Head of caudate nucleus (tissue), 42 donors: ENCODE data around the gene PHYH.
"Not testable (repeated sequence)": the region's sequence is repeated elsewhere in the genome, so short reads cannot be mapped to it uniquely, and the experiment has no call there.

Experiments
- DNase-seq, 42 donors: peaks; one replicate each; pipeline versions ENCODE4 v3.0.0 to v3.0.0-alpha.2; 2020 to 2021; ENCODE audit warnings: mixed read lengths in 7 of 42
- intact Hi-C: fragments of 100-400 bp; cut with DNase I; formaldehyde crosslinking; loops from one replicate; pipeline ENCODE4 v1.15.0; 2022

PHYH gene

DNA sequence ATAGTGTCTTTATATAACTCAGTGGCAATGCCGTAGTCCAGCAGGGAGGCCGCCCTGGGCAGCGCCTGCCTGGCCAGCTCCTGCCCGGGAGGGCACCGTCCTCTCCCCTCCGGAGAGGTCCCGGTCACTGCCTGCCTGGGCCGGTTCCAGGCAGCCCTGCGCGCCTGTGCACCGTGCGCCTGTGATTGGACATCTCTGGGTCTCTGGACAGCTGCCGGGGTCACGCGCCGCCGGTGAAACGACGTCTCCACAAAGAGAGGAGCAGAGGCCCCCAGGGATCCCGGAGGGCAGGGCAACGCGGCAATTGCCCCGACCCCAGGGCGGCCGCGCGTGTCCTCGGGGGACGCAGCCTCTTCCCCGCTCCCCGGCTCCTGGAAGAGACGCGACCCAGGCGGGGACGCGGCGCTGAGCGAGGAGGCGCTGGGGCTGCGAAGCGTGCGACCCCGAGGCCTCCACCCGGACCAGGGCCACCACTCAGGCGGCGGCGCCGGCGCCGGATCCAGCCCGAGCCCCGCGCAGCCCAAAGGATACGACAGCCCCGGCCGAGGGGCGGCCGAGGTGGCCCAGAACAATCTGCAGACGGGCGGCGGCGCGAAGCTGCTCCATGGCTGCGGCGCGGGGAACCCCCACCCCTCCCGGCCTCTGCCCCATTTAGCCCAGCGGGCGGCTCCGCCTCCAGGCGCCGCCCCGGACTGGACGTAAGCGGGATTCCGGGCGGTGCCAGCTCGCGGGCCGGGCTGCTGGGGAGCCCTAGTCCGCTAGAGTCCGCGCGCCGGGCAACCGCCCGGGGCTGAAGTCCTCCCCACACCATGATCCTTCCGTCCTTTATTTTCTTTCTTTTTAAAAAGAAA lies at the start of gene PHYH:
Gene PHYH, minus strand, starts transcription at position 628 of the 851 bp plus-strand sequence. Its CDS starts 22 bp downstream, at position 606.
- intact Hi-C loops, result loop anchor here (5.0 kb wide), 2 partner anchors 48 to 137 kb away; partner anchors contain the start of genes MCM10 and SEPHS1
- DNase-seq, result peak; percentile 67 to 96 (median 91)

DNA sequence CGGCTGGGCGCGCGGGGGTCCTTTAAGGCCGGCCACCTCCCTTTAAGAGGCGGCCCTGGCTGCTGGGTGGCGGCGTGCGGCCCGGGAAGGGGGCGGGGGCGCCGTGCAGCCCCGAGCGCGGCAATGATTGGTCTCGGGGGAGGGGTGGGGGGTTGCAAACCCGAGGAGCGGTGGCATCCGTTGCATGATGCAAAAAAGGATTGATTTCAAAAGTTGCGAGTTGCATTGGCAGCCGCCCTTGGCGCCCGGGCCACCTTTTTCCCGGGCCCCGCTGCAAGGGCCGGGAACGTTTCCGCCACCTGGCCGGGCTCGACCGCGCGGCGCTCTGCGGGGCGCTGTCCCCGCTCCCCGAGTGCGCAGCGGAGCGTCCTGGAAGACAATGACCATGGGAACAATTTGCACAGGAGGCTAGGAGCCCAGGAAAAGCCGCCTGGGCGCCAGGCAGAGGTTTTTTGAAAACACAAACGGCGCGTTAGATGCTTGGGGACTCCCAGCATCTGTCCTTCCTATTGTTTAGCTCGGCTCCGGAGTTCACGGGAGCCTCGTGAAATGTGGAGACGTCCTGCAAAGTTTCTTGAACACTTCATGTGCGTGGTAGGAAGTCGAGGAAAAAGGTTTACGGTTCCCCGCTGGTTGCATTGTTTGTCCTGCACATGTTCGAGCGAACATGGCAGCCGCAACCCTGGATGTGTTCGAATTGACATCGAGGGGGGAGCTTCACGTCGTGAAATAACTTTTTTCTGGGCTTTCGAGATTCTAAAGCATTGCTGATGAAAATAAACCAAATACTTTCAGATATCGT lies 48.6 kb upstream of the PHYH start, which contains the start of gene SEPHS1:
Gene SEPHS1, minus strand, starts transcription at position 78 of the 802 bp plus-strand sequence. CDS start 3,343 bp downstream, outside the sequence.
- DNase-seq, result peak; percentile 32 to 88 (median 76)
- intact Hi-C loops, result loop anchor here (5.0 kb wide), 1 partner anchor 46 kb away; the partner anchor contains the start of gene PHYH

DNA sequence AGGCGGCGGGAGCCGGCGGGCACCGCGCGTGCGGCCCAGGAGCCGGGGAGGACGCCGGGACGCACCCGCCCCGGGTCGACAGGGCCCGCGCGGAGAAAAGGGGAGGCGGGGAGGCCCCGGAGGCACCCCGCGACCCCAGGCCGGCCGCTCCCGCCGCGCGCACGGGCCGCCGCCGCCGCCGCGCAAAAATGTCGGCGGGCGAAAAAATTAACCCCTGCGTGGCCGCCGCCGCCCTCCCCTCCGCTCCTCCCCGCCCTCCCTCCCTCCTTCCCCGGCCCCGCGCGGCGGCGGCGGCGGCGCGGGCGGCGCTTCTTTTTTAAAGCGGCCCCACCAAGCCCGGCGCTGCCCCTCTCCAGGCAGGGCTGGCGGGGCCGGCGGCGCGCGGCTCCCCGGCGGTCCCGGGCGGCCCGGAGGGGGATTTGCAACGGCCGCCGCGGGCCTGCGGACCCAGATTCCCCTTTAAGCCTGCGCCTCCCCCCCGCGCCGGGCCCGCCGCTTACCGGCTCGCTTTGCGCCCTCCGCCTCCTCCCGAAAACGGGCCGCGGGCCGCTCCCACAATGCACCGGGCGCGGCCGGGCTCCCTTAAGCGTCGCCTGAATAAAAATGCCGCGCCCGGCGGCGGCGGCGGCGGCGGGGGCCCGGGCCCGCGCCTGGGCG lies 47.8 kb upstream of the PHYH start:
- intact Hi-C loops, result loop anchor here (5.0 kb wide), 1 partner anchor 45 kb away; the partner anchor contains the start of gene PHYH
- DNase-seq, result peak; percentile 39 to 93 (median 83)

- intact Hi-C loops, result loop anchor here (5.0 kb wide), 1 partner anchor 45 kb away; the partner anchor contains the start of gene PHYH
- peak in 27 of 42 donors; percentile 5 to 68 (median 30) for DNase-seq
Observed at GRCh38 chr10:13347043-13347499, 47.2 kb upstream of the PHYH start.

- peak in 9 of 42 donors; percentile 3 to 41 (median 10) for DNase-seq
- intact Hi-C loops, result loop anchor here (5.0 kb wide), 1 partner anchor 44 kb away; the partner anchor contains the start of gene PHYH
Observed at GRCh38 chr10:13346283-13347042, 46.6 kb upstream of the PHYH start.

DNA sequence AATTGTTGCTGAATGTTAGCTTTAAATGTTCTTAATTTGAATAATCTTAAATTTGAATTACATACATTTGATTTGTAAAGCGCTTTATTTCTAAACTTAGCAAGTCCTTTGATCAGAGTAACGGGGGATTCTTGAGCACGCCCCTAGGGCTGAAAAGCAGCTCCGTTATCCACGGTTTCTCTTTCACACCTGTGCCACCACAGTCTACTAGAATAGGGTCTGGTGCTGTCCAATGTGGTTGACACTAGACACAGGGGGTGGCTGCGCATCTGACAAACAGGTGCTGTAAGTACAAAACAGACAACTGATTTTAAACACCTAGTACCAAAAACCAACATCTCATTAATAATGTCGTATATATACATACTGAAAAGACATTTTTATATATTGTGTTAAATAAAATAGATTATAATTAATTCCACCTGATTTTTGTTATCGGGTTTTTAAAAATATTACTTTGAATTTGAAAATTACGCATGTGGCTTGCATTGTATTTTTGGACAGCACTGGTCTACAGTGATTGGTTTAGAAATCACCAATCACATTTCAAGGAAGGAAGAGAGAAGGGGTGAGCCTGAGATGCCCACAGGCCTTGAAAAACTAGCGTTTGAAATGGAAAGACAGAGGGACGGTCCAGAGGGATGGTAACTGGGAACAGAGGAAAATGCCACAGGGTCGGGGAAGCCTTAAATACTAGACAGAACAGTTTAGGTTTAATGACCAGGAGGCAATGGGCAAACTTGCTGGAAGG lies 40.9 kb upstream of the PHYH start:
- no peak for DNase-seq
- intact Hi-C loops, result no loop called here

DNA sequence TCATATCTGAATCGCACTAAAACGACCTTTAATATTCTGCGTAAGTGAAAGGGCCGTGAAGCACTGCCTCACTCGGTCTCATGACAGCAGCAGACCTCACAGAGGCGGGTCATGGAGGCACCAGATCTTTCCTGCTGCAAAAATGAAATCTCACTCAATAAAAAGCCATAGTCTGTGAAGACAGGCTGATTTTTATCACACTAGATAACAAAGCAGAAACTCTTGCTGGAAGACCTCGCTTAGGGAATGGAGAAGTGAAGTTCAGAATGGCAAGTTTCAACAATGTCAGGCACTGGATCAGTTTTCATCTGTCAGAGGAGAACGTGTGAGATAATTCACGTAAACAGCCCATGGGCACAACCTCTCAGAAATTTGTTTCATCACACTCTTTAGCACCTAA lies 40.2 kb upstream of the PHYH start:
- no peak for DNase-seq
- intact Hi-C loops, result no loop called here

DNA sequence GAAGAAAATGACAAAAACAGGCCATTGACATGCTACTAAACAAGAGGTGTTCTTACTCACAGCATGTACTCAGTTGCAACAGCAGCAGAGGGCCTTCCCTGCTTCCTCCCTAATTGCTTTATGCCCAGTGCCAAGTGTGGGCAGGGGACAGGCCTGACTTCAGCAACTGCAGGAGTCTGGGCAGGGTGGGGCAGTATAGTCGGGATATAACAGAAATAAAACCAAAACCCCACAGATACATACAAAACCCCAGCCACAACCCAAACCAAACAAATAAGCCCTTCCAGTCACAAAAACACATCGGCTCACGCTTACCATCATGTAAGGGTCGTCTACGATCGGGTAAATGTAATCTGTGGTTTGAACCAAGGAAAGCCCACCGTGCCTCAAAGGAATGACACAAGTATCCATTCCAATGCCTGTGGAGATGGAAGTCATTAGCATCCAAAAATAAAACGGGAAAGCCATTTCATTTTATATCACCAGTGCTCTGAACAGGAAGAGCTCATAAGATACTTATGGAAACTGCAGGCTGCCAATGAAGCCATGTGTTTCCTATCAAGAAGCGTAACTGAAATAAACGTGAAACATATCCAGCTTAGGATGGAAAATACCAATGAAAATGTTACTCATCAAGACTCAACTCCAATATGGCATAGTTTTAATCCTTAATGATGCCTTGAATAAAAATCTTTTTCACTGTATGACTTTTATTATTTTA lies 38.7 kb upstream of the PHYH start:
- intact Hi-C loops, result no loop called here
- no peak for DNase-seq

- intact Hi-C loops, result no loop called here
- no peak for DNase-seq
Observed at GRCh38 chr10:13337827-13338196, 37.9 kb upstream of the PHYH start.

- intact Hi-C loops, result no loop called here
- no peak for DNase-seq
Observed at GRCh38 chr10:13337128-13337826, 37.4 kb upstream of the PHYH start.

DNA sequence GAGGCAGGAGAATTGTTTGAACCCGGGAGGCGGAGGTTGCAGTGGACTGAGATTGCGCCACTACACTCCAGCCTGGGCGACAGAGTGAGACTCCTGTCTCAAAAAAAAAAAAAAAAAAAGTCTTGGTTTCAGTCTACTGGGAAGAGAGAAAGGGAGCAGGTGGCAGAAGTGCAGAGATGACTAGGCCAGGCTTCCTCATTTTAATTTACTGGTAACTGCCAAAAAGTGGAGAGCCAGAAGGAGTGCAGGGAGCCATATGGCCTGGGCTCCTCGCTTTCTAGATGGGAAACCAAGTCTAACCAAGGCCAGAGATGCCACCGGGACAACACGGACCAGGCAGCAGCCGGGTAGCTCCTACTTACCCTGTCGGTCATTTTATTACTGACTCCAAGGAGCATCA lies 36.0 kb upstream of the PHYH start:
- intact Hi-C loops, result no loop called here
- no peak for DNase-seq

- no peak for DNase-seq
- intact Hi-C loops, result no loop called here
Observed at GRCh38 chr10:13334556-13334955, 34.7 kb upstream of the PHYH start.

DNA sequence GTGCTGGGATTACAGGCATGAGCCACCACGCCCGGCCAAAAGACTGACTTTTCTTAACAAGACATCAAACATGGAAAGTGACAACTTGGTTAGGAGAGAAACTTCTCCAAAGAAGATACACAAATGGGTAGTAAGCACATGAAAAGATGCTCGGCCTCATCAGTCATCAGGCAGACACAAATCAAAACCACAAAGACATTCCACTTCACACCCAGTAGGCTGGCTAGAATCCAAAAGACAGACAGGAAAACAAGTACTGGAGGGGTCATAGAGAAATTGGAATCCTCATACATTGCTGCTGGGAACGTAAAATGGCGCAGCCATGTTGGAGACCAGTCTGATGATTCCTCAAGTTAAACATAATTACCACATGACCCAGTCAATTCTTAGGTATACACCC lies 31.8 kb upstream of the PHYH start:
- intact Hi-C loops, result no loop called here
- no peak for DNase-seq

DNA sequence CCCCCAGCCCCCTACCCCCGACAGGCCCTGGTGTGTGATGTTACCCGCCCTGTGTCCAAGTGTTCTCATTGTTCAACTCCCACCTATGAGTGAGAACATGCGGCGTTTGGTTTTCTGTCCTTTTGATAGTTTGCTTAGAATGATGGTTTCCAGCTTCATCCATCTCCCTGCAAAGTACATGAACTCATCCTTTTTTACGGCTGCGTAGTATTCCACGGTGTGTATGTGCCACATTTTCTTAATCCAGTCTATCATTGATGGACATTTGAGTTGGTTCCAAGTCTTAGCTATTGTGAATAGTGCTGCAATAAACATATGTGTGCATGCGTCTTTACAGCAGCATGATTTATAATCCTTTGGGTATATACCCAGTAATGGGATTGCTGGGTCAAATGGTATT lies 31.1 kb upstream of the PHYH start:
- intact Hi-C loops, DNase-seq: not testable (repeated sequence)

GRCh38 chr10:13329565-13329964 lies 29.7 kb upstream of the PHYH start:
- no peak for DNase-seq
- intact Hi-C loops, result no loop called here

GRCh38 chr10:13328613-13329012 lies 28.7 kb upstream of the PHYH start:
- no peak for DNase-seq

More at GRCh38 chr10:13328613-13329012, 28.7 kb upstream of the PHYH start:
- intact Hi-C loops, result no loop called here
